Endothelial cell of umbilical vein (primary cell): Measurements from ENCODE around the gene PON1.

Experiments used
- EZH2 ChIP-seq: IDR thresholded peaks from 2 replicates; pipeline ENCODE4 v1.6.1; 2012; ENCODE audit warnings: borderline replicate concordance, low read depth, mild to moderate bottlenecking, moderate library complexity, low read length, inconsistent platforms; ENCODE audit not compliant: severe bottlenecking
- GATA2 ChIP-seq: IDR thresholded peaks from 2 replicates; pipeline ENCODE4 v1.7.0; 2011; ENCODE audit warnings: low read depth, mild to moderate bottlenecking, moderate library complexity, mixed read lengths, low read length; ENCODE audit not compliant: insufficient read length, insufficient read depth
- JUN ChIP-seq: IDR thresholded peaks from 2 replicates; pipeline ENCODE4 v1.6.1; 2011; ENCODE audit warnings: borderline replicate concordance, low read depth; ENCODE audit not compliant: insufficient read length, insufficient read depth
- MYC ChIP-seq: IDR thresholded peaks from one replicate; pipeline ENCODE4 v1.6.1; 2011; ENCODE audit warnings: mild to moderate bottlenecking, low read depth, low read length
- POLR2A ChIP-seq: IDR thresholded peaks from 2 replicates; pipeline ENCODE4 v1.6.1; 2012; ENCODE audit warnings: low read depth, mild to moderate bottlenecking, control low read depth, low read length
- POLR2AphosphoS5 ChIP-seq: IDR thresholded peaks from 2 replicates; pipeline ENCODE4 v1.6.1; 2012; ENCODE audit warnings: low read depth, mild to moderate bottlenecking, control low read depth, low read length, moderate library complexity; ENCODE audit not compliant: insufficient read depth
- TF ChIP-seq, protein P1 (sequence below), 2 donors: IDR thresholded peaks; 1 replicate in 1 of 2; 2 replicates in 1 of 2; pipeline ENCODE4 v1.5.1; 2011; ENCODE audit warnings: low read length in 2 of 2, mild to moderate bottlenecking in 2 of 2, moderate library complexity in 2 of 2, control low read depth in 1 of 2, inconsistent platforms in 1 of 2, low read depth in 1 of 2; ENCODE audit not compliant: insufficient read depth in 1 of 2; ENCODE audit errors: extremely low read depth in 1 of 2
- TF ChIP-seq, protein P2 (sequence below): IDR thresholded peaks from 2 replicates; pipeline ENCODE4 v1.6.1; 2011; ENCODE audit not compliant: insufficient read depth, insufficient read length

DNA sequence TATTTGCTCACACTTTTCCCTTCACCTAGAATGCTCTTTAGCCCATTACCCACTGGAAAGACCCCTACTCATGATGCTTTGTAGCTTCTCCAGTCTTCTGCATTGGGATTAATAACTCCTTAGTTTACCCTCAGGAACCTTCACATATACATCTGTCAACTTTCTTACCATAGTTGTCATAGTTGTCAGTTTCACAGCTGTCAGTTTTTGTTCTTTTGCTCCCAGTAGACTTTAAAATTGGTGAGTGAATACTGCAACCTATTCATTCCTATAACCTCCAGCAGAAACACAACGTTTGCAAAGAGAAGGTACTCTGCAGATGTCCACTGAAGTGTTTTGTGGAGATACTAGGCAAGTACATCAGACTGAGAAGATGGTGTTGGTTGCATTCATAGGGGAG lies 2.6 kb downstream of the PON1 start:
- TF ChIP-seq, protein P1, sequence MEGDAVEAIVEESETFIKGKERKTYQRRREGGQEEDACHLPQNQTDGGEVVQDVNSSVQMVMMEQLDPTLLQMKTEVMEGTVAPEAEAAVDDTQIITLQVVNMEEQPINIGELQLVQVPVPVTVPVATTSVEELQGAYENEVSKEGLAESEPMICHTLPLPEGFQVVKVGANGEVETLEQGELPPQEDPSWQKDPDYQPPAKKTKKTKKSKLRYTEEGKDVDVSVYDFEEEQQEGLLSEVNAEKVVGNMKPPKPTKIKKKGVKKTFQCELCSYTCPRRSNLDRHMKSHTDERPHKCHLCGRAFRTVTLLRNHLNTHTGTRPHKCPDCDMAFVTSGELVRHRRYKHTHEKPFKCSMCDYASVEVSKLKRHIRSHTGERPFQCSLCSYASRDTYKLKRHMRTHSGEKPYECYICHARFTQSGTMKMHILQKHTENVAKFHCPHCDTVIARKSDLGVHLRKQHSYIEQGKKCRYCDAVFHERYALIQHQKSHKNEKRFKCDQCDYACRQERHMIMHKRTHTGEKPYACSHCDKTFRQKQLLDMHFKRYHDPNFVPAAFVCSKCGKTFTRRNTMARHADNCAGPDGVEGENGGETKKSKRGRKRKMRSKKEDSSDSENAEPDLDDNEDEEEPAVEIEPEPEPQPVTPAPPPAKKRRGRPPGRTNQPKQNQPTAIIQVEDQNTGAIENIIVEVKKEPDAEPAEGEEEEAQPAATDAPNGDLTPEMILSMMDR (IDR thresholded peaks at IDR 0.05; ENCODE audit: extremely low read depth in 1 of 2, insufficient read depth in 1 of 2, low read depth in 1 of 2, low read length in 2 of 2) = no peak
- TF ChIP-seq POLR2A (no peak), MYC (no peak), JUN (no peak), POLR2AphosphoS5 (no peak), EZH2 (no peak), GATA2 (no peak)
- TF ChIP-seq, protein P2, sequence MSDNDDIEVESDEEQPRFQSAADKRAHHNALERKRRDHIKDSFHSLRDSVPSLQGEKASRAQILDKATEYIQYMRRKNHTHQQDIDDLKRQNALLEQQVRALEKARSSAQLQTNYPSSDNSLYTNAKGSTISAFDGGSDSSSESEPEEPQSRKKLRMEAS = no peak
